Mesenteric fat pad (tissue), 1 donor: ENCODE results near the gene SMIM35. TPM values are rescaled to one million over a fixed set of nuclear protein-coding genes. Genes with fewer than 3 reads are reported as not detected.

Experiments used
- DNase-seq: peaks from one replicate; pipeline ENCODE4 v3.0.0-alpha.2; 2020; ENCODE audit warnings: low spot score
- total RNA-seq: library from RNA; stranded (reverse); fragmentation: NEBNext Ultra II Directional; extraction: Animal tissue kit (Norgen Biotek cat#: 25700); gene quantifications from one replicate; pipeline ENCODE4 v1.2.1, GENCODE V29; 2021
- donor health status: DM: yes; HTN: yes; CAD: no.

SMIM35 gene
- total RNA-seq, 1 donor from 2014 or later: not detected

GRCh38 chr11:118045191-118045590 lies 41.6 kb downstream of the SMIM35 start:
- DNase-seq: no peak

DNA sequence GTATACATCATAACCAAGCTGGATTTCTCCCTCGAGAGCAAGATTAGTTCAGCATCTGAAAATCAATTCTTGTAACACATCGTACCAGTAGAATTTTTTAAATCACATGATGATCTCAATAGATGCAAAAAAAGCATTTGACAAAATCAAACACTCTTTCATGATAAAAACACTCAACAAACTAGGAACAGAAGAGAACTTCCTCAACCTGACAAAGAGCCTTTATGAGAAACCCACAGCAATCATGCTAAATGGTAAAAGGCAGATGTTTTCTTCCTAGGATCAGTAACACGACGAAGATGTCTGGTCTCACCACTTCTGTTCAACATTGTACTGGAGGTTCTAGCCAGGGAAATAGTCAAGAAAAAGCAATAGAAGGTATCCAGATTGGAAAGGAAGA lies 44.0 kb downstream of the SMIM35 start:
- DNase-seq: no peak

- no peak for DNase-seq
Measured at GRCh38 chr11:118042141-118042540, 44.6 kb downstream of the SMIM35 start.

DNA sequence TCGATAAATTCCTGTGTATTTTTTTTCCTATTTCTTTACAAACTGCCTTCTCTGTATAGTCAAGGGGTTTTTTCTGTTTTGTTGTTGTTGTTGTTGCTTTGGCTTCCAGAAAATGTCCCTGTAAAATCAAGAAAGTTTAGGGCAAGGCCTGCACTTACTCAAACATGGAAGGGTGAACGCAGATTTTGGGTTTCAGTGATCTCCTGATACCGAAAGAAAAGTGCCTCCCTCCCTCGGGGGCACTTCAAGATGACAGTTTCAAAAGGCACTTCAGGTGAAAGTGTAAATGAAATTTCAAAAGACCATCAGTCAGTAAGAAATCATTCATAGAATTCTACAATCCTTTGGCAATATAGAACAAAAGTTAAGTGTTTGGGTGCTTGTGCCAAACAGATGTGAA lies 53.3 kb downstream of the SMIM35 start:
- no peak for DNase-seq

GRCh38 chr11:118028626-118029025 lies 58.1 kb downstream of the SMIM35 start:
- DNase-seq: no peak

- DNase-seq: no peak
Measured at GRCh38 chr11:118027694-118028093, 59.1 kb downstream of the SMIM35 start.

- DNase-seq: no peak
Measured at GRCh38 chr11:118021146-118021545, 65.6 kb downstream of the SMIM35 start.

DNA sequence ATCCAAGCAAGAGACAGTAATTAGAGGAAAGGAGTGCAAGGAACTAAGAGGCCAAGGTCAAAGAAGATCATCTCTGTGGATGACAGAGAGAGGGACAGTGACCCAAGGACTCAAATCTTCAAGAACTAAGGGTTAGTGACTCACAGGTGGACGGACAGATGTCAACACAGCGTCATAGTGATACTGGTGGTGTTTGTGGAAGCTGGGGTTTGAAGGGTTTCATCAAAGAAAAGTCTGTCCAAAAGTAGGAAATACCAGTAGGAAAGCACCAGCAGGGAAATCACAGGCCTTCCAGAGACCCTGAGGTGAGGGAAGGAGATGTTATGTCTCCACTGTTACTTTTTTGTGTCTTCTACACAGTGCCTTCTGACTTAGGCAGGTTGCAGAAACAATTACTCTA lies 68.4 kb downstream of the SMIM35 start:
- no peak for DNase-seq

DNA sequence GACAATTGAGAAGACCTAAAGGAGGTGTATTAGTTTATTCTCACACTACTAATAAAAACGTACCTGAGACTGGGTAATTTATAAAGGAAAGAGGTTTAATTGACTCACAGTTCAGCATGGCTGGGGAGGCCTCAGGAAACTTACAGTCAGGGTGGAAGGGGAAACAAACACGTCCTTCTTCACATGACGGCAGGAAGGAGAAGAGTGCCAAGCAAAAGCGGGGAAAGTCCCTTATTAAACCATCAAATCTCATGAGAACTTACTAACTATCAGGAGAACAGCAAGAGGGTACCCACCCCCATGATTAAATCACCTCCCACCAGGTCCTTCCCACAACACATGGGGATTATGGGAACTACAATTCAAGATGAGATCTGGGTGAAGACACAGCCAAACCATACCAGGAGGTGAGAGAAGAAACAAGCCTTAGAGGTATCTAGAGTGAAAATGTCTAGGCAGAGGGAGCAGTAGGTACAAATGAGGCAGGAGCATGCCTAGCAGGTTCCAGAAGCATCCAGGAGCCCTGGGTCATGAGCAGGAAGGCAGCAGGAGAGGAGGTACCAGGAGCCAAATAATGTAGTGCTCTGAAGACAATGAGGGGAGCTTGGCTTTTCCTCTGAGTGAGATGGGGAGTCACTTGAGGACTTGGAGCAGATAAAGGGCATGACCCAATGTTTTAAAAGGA lies 69.0 kb downstream of the SMIM35 start:
- no peak for DNase-seq

GRCh38 chr11:118017111-118017510 lies 69.7 kb downstream of the SMIM35 start:
- DNase-seq: no peak

GRCh38 chr11:118016104-118016503 lies 70.7 kb downstream of the SMIM35 start:
- DNase-seq: no peak

DNA sequence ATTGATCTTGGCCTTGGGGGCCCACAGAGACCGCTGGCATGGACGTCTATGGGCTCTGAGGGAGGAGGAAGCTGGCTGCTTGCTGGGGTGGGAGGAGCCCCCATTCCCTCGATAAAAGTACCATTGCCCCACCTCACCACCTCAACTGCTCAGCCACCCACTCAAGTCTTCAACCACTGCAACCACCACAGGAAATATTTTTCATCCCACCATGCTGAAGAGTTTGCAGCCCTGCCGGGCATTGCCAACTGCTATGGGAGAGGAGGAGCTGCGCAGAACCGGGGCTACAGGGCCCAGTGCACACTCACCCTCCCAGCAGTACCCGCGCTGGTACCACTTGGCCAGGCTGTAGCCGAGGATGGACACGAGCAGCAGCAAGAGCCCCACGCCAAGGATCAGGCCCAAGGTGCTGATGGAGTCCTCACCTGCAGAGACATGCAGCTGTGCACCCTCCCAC lies 71.3 kb downstream of the SMIM35 start:
- DNase-seq: no peak

GRCh38 chr11:118014022-118014421 lies 72.7 kb downstream of the SMIM35 start:
- no peak for DNase-seq

GRCh38 chr11:118012083-118012669 lies 74.6 kb downstream of the SMIM35 start:
- DNase-seq: no peak

DNA sequence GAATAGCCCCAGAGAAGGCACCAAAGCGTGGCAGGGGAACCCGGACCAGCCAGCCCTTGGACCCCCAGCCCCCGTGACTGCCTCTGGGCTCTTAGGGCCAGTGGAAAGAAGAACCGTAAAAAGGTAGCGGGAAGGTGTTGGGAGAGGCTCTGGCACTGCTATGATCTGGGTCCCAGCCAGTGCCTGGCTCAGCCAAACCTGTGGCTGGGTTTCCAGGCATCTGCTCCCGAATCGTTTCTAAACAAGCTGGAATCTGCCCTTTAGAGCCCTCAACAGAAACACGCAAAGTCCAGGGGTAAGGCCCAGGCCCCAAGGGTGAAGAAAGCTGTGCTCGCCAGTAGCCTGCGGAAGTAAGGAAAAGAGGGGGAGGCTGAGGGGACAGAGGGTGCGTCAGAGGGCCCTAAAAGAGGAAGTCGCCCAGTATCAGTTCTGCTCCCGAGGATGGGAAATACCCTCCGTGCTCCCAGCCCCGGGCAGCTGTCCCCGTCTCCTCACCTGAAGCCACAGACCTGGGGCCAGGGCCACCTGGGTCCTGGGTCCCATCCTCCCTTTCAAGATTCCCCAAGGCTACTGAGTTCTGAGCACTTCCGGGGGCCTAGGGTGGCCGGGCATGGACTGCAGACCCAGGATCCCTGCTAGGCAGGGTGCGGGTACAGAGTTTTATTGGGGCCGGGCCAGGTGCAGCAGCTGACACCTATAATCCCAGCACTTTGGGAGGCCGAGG lies 75.9 kb downstream of the SMIM35 start:
- DNase-seq: no peak

DNA sequence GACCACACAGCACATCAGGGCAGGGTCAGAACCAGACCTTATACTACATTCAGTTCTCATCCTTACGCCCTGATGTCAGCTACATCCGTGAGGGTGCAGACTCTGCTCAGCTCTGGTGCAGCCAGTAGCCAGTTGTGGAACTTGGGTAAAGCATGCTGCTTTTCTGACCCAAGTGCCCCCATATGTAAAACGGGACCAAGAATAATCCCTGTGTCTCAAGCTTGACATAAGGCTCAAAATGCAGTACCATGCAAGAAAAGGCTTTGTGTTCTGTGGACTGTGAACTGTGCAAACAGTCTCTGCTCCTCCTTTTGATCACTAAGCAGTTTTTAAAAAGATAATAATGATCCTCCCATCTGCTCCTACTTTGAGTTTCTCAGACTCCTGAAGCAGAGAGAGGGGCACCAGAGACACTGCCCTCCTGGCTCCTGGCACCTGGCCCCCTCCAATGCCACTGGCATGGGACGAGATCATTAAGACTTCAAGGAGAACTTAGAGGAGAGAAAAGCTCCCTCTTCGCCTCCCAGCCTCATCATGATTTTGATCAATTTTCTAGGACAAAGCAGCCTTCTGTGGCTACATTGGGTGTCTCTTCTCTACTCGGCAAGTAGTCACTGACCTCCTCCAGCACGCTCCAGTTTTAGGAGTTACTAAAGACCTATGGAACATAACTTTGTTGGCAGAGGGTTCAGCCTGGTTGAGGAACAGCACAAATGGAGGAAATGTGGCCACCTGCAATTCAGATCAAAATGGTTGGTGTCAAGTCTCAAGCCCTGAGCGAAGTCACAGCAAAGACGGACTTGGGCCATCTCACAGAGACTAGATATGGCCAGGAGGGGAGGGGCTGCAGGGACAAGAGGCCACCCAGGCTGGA lies 76.7 kb downstream of the SMIM35 start:
- no peak for DNase-seq

DNA sequence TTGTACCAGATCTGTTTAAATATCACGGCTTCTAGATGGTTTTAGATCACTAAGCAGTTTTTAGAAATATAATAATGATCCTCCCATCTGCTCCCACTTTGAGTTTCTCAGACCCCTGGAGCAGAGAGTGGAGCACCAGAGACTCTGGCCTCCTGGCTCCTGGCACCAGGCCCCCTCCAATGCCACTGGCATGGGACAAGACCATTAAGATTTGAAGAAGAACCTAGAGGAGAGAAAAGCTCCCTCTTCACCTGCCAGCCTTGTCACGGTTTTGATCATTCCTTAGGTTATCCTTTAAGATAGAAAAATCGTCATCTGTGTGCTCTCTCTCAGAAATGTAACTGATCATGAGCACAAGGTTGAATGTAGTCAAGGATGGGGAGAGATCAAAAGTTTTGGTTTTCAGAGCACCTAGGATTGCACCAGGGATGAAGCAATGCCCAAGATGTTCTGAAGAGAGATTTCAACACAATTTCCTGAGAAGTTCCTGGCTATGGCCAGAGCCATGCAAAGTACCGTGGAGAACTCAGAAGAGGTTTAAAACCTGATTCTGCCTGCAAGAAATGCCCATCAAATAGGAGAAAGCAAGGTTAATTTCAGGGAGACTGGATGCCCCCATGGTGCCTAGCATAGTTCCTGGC lies 78.4 kb downstream of the SMIM35 start:
- no peak for DNase-seq

DNA sequence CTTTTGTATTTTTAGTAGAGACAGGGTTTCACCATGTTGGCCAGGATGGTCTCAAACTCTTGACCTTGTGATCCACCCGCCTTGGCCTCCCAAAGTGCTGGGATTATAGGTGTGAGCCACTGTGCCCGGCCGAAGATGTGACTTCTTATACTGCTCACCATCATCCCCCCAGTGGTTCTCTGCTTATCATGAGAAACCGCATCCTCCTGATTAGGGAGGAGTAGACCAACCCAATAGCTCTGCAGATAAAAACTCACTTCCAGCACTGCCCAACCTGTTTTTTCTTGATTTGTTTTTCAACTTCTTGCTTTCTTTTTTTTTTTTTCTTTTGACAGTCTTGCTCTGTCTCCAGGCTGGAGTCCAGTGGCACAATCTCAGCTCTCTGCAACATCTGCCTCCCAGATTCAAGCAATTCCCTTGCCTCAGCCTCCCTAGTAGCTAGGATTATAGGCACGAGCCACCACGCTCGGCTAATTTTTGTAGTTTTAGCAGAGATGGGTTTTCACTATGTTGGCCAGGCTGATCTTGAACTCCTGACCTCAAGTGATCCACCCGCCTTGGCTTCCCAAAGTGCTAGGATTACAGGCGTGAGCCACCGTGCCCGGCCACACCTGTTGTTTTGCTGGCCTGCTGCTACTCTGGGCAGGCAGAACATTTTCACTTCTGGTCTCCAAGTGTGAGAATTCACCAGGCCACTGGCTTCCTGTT lies 79.0 kb downstream of the SMIM35 start:
- peak; percentile 49 for DNase-seq

DNA sequence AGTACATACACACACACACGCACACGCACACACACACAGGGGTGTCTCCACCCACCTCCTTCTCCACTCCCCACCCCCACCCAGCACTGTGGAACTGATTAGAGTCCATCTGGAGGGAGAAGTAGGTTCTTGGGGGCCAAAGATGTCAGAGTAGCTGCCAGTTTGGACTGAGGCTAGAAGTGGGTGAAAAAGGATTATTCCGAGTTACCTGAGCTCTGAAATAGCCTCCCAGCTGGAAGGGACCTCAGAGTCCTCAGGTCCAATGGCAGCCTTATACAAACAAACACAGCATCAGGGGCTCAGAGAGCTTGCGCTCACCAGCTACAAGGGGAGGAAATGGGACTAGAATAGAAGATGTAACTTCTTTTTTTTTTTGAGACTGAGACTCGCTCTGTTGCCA lies 79.7 kb downstream of the SMIM35 start:
- DNase-seq: peak; percentile 16

DNA sequence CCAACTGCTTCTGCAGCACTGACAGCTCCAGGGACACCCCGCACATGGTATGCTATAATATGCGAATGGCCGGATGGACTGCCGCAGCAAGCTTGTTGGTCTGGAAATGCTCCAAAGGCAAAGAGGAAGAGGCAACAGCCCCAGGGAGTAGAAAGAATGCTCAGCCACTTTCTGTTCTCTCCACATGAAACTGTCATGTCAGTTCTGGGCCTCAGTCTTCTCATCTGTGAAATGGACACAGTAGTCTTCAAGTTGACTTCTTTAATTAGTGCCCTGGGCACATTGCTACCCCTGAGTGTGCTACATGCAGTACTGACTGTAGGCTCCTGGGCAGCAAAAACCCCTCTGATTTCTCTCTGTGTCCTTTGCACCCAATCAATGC lies 80.6 kb downstream of the SMIM35 start:
- DNase-seq: no peak
